IMR-90 (cell line): ENCODE data around the gene NUCB1. TPM values are rescaled to one million over a fixed set of nuclear protein-coding genes. Genes with fewer than 3 reads are reported as not detected.

Experiments
- ATAC-seq: fragments of 200-7000 bp; cut with Tn5 transposase; 2 replicates; pipeline ENCODE4 v1.9.1; 2020; ENCODE audit warnings: low read depth, mild to moderate bottlenecking, moderate library complexity
- BruUV-seq: library from RNA; stranded (reverse); fragments of 400-500 nt; replicated peaks from 2 replicates; lab custom pipeline; 2021; lab: Mats Ljungman, UMichigan
- CTCF ChIA-PET: fragments of 300-600 bp; formaldehyde crosslinking; extraction: SDS; loops from one replicate; lab custom pipeline; 2021; ENCODE audit warnings: antibody characterized with exemption; lab: Yijun Ruan, JAX
- POLR2A ChIA-PET: fragments of 300-600 bp; sonication (Branson Sonifier 250); formaldehyde crosslinking; loops from one replicate; lab custom pipeline; 2022; ENCODE audit warnings: antibody characterized with exemption; ENCODE audit not compliant: unreplicated experiment; lab: Charles Lee
- DNase-seq: peaks from one replicate; pipeline ENCODE4 v3.0.0; 2013
- H2AFZ ChIP-seq: replicated peaks from 2 replicates; pipeline ENCODE3; 2013; ENCODE audit warnings: low read length, mild to moderate bottlenecking; ENCODE audit not compliant: poor library complexity
- H2AK5ac ChIP-seq: 2 replicates; pipeline ENCODE4 v1.6.1; 2013; ENCODE audit warnings: low read depth, low read length, inconsistent platforms
- H2AK9ac ChIP-seq: replicated peaks from 2 replicates; pipeline ENCODE3; 2013; ENCODE audit warnings: mild to moderate bottlenecking, low read depth, low read length, moderate library complexity; ENCODE audit not compliant: poor library complexity
- H2BK120ac ChIP-seq: 2 replicates; pipeline ENCODE4 v1.6.1; 2013; ENCODE audit warnings: low read depth, low read length, inconsistent platforms
- H2BK15ac ChIP-seq: 3 replicates; pipeline ENCODE4 v1.6.1; 2013; ENCODE audit warnings: low read depth, low read length, inconsistent platforms
- H2BK20ac ChIP-seq: 2 replicates; pipeline ENCODE4 v1.6.1; 2013; ENCODE audit warnings: low read depth, mild to moderate bottlenecking, inconsistent platforms, low read length, moderate library complexity
- H2BK5ac ChIP-seq: 2 replicates; pipeline ENCODE4 v1.6.1; 2013; ENCODE audit warnings: mild to moderate bottlenecking, low read depth, low read length, inconsistent platforms; ENCODE audit not compliant: poor library complexity, severe bottlenecking
- H3K14ac ChIP-seq: replicated peaks from 2 replicates; pipeline ENCODE4 v1.6.1; 2013; ENCODE audit warnings: low read depth, low read length, inconsistent platforms
- H3K18ac ChIP-seq: 2 replicates; pipeline ENCODE4 v1.6.1; 2013; ENCODE audit warnings: low read depth, low read length, control low read depth
- H3K23ac ChIP-seq: 2 replicates; pipeline ENCODE4 v1.6.1; 2013; ENCODE audit warnings: low read depth, low read length, inconsistent platforms
- H3K27ac ChIP-seq: 2 replicates; pipeline ENCODE4 v1.5.1; 2013; ENCODE audit warnings: mild to moderate bottlenecking, control low read depth, low read length; ENCODE audit not compliant: insufficient read depth
- H3K27me3 ChIP-seq: 2 replicates; pipeline ENCODE4 v1.6.1; 2013; ENCODE audit warnings: low read length; ENCODE audit not compliant: control insufficient read depth, insufficient read depth
- H3K36me3 ChIP-seq: 2 replicates; pipeline ENCODE4 v1.6.1; 2013; ENCODE audit warnings: low read length, mixed read lengths; ENCODE audit not compliant: control insufficient read depth, insufficient read depth
- H3K4ac ChIP-seq: 2 replicates; pipeline ENCODE4 v1.6.1; 2013; ENCODE audit warnings: low read depth, low read length, inconsistent platforms
- H3K4me1 ChIP-seq: 2 replicates; pipeline ENCODE4 v1.6.1; 2013; ENCODE audit warnings: low read length, mixed read lengths; ENCODE audit not compliant: control insufficient read depth, insufficient read depth
- H3K4me2 ChIP-seq: 2 replicates; pipeline ENCODE4 v1.6.1; 2013; ENCODE audit warnings: low read depth, mild to moderate bottlenecking, control low read depth, low read length, moderate library complexity
- H3K4me3 ChIP-seq: 2 replicates; pipeline ENCODE4 v1.5.1; 2013; ENCODE audit warnings: low read depth, mild to moderate bottlenecking, control low read depth, low read length, moderate library complexity; ENCODE audit not compliant: insufficient read depth
- H3K56ac ChIP-seq: 2 replicates; pipeline ENCODE4 v1.6.1; 2013; ENCODE audit warnings: low read length, inconsistent platforms; ENCODE audit not compliant: insufficient read depth; ENCODE audit errors: extremely low read depth
- H3K79me1 ChIP-seq, 2 experiments: 2 replicates each; pipeline ENCODE4 v1.6.1; 2013; ENCODE audit warnings: low read length in 2 of 2, inconsistent platforms in 1 of 2, low read depth in 1 of 2
- H3K9ac ChIP-seq: 2 replicates; pipeline ENCODE4 v1.6.1; 2013; ENCODE audit warnings: low read depth, low read length, control low read depth
- H3K9me1 ChIP-seq: 2 replicates; pipeline ENCODE4 v1.6.1; 2013; ENCODE audit warnings: low read length, inconsistent platforms; ENCODE audit not compliant: insufficient read depth
- H3K9me3 ChIP-seq: 2 replicates; pipeline ENCODE4 v1.6.1; 2013; ENCODE audit warnings: low read length; ENCODE audit not compliant: control insufficient read depth, insufficient read depth
- H4K20me1 ChIP-seq: 2 replicates; pipeline ENCODE4 v1.6.1; 2013; ENCODE audit warnings: low read length, inconsistent platforms; ENCODE audit not compliant: insufficient read depth
- H4K5ac ChIP-seq: 2 replicates; pipeline ENCODE4 v1.6.1; 2013; ENCODE audit warnings: mild to moderate bottlenecking, low read depth, low read length, control low read depth
- H4K8ac ChIP-seq, 2 experiments: 2 replicates each; pipeline ENCODE4 v1.6.1; 2013; ENCODE audit warnings: low read depth in 2 of 2, low read length in 2 of 2, control low read depth in 1 of 2, inconsistent platforms in 1 of 2
- H4K91ac ChIP-seq: 2 replicates; pipeline ENCODE4 v1.6.1; 2013; ENCODE audit warnings: low read depth, low read length, inconsistent platforms; ENCODE audit not compliant: insufficient read depth
- MAFK ChIP-seq: IDR thresholded peaks from 2 replicates; pipeline ENCODE4 v1.6.1; 2012; ENCODE audit warnings: low read depth, low read length, improper control_type of control experiment
- MAZ ChIP-seq: IDR thresholded peaks from 2 replicates; pipeline ENCODE4 v1.6.1; 2012; ENCODE audit warnings: low read depth, mild to moderate bottlenecking, low read length, improper control_type of control experiment, moderate library complexity, borderline replicate concordance
- MXI1 ChIP-seq: IDR thresholded peaks from 2 replicates; pipeline ENCODE4 v1.6.1; 2012; ENCODE audit warnings: low read depth, mild to moderate bottlenecking, low read length, moderate library complexity, borderline replicate concordance
- SMC3 ChIP-seq: fragments of 150-350 bp; IDR thresholded peaks from 2 replicates; pipeline ENCODE4 v1.6.1; 2016; ENCODE audit warnings: low read depth, mild to moderate bottlenecking, antibody characterized with exemption, low read length, moderate library complexity
- WGBS, 2 experiments: methylation state at CpG; one replicate each; pipeline versions ENCODE4 v1.1.5 to v1.1.7; 2013; ENCODE audit warnings: missing lambda C conversion rate in 2 of 2; ENCODE audit not compliant: insufficient read length in 1 of 2; ENCODE audit errors: extremely low coverage in 2 of 2; 5-methylcytosine and 5-hydroxymethylcytosine counted together
- dilution Hi-C: fragments of 300-500 bp; cut with HindIII; formaldehyde crosslinking; loops from one replicate; pipeline ENCODE4 v1.14.3; 2018; ENCODE audit warnings: low sequenced_read_pairs; ENCODE audit not compliant: unreplicated experiment
- in situ Hi-C: fragments of 300-500 bp; cut with MboI; formaldehyde crosslinking; loops from 3 replicates; pipeline ENCODE4 v1.14.3; 2019; ENCODE audit warnings: low sequenced_read_pairs, inconsistent platforms, mixed read lengths
- intact Hi-C: fragments of 100-400 bp; cut with micrococcal nuclease; formaldehyde crosslinking; loops from 2 replicates; pipeline ENCODE4 v1.10.0; 2022
- polyA plus RNA-seq, 3 experiments: library from polyadenylated mRNA; depleted of rRNA; stranded (reverse); fragments of >200 nt; gene quantifications; 2 replicates each; pipeline ENCODE4 v1.2.3, GENCODE V29; 2012; ENCODE audit warnings: low replicate concordance in 1 of 3
- total RNA-seq: library from RNA; depleted of rRNA; stranded (reverse); fragments of >200 nt; gene quantifications from 2 replicates; pipeline ENCODE4 v1.2.3, GENCODE V29; 2012

The NUCB1 gene
- total and polyA plus RNA-seq, 2 of the 4 experiments (the other 2 are of a cell fraction), result 37.3 to 253 TPM

GRCh38 chr19:48915757-48916156 lies 15.6 kb downstream of the NUCB1 start:
- H3K4ac ChIP-seq, result no peak overlapping the region
- in situ Hi-C loops, result no loop called here
- H2BK20ac ChIP-seq, result no peak overlapping the region
- no peaks in the 10 kb centered on the region for H3K27me3 ChIP-seq
- H3K56ac ChIP-seq, result no peak overlapping the region
- H4K5ac ChIP-seq, result no peak overlapping the region
- no peak overlapping the region for H4K91ac ChIP-seq
- ATAC-seq, result no peak
- H3K18ac ChIP-seq, result no peak overlapping the region
- intact Hi-C loops, result no loop called here
- H4K20me1 ChIP-seq, result no peaks in the 10 kb centered on the region; the same call in 1 of the 2 replicates
- no peak overlapping the region for H2BK5ac ChIP-seq
- no peak overlapping the region for H3K14ac ChIP-seq
- no peak overlapping the region for H2AFZ ChIP-seq
- dilution Hi-C loops, result no loop called here
- no peak overlapping the region for H2AK9ac ChIP-seq
- no peak overlapping the region for H4K8ac ChIP-seq
- H3K4me1 ChIP-seq, result no peaks in the 10 kb centered on the region
- CTCF ChIA-PET, result no interaction called here
- H3K27ac ChIP-seq, result no peak overlapping the region
- no peak overlapping the region for H3K9ac ChIP-seq
- no peaks in the 10 kb centered on the region for H3K9me3 ChIP-seq
- H2BK15ac ChIP-seq, result no peak overlapping the region
- no TSS peak for BruUV-seq
- POLR2A ChIA-PET, result interaction anchor here (0.6 kb wide), 1 partner anchor 9 kb away, joined by 3 read pairs; no protein-coding TSS in a partner anchor
- H3K23ac ChIP-seq, result no peak overlapping the region
- peaks cover 55% of the 10 kb centered on the region for H3K36me3 ChIP-seq
- H2BK120ac ChIP-seq, result no peak overlapping the region
- H3K9me1 ChIP-seq, result 0 out of 2 replicates have a peak, but pooled peaks cover 3% of the 10 kb centered on the region
- WGBS, 2 experiments, result 40% methylated on average over 1 of the region's 8 CpGs; no CpG with 5 or more reads in 1 of the 2 experiments
- no peak overlapping the region for H3K4me3 ChIP-seq
- no peak overlapping the region for H3K4me2 ChIP-seq
- H2AK5ac ChIP-seq, result no peak overlapping the region
- H3K79me1 ChIP-seq, result 0 out of 4 replicates have a peak, but pooled peaks cover 0 to 14% of the 10 kb centered on the region in 2 experiments
- TF ChIP-seq MXI1 (no peak), MAFK (no peak), SMC3 (no peak), MAZ (no peak)
- no peak for DNase-seq
